Activated CD4-positive, alpha-beta T cell treated with anti-CD3 and anti-CD28 coated beads, Interleukin-10, Interleukin-2, amounts not matched to agents 100 ng/mL and 50 ng/mL, durations not matched to agents 16 hours and 8 hours (primary cell): ENCODE results near the gene SCUBE3.

Experiments
- DNase-seq: peaks from one replicate; pipeline ENCODE4 v3.0.0-alpha.2; 2020

SCUBE3 gene

DNA sequence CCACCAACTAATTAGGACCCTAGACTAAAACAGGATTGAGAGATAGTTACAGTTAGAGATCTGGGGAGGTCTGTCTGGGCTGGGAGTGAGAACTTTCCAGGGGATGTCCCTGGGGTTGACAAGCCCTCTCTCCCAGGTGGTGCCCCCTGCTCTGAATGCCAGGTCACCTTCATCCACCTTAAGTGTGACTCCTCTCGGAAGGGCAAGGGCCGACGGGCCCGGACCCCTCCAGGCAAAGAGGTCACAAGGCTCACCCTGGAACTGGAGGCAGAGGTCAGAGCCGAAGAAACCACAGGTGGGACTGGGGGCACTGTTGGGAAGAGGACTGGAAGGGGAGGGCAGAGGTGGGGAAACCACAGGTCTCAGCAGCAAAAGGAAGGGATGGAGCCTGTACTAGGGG lies 28.7 kb downstream of the SCUBE3 start:
- no peak for DNase-seq

DNA sequence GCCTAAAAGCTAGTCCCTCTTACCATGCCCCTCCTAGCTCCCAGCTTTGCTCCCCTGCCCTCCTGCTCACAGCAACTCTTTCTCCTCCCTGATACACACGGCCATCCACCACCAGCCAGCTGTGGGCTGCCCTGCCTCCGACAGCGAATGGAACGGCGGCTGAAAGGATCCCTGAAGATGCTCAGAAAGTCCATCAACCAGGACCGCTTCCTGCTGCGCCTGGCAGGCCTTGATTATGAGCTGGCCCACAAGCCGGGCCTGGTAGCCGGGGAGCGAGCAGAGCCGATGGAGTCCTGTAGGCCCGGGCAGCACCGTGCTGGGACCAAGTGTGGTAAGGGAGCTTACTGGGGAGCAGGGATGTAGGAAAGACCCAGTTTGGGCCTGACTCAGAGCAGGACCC lies 29.1 kb downstream of the SCUBE3 start:
- no peak for DNase-seq

DNA sequence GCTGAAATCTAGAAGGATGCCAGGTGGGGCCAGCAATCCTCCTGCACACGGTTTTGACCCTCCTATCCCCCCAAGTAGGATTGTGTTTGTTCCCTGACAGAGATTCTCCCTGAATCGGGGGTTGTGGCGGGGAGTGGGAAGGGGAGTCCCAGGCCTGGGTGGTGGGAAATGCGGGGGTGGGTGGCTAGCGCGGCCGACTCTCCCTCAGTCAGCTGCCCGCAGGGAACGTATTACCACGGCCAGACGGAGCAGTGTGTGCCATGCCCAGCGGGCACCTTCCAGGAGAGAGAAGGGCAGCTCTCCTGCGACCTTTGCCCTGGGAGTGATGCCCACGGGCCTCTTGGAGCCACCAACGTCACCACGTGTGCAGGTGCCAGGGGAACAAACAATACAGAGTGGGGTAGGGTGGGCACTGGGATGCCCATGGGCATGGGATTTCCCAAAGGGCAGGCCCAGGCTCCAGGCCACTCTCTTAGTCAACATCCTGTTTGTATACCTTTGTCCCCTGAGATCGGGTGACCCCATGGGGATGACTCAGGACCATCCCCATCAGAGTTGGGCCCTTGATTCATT lies 29.7 kb downstream of the SCUBE3 start:
- no peak for DNase-seq

DNA sequence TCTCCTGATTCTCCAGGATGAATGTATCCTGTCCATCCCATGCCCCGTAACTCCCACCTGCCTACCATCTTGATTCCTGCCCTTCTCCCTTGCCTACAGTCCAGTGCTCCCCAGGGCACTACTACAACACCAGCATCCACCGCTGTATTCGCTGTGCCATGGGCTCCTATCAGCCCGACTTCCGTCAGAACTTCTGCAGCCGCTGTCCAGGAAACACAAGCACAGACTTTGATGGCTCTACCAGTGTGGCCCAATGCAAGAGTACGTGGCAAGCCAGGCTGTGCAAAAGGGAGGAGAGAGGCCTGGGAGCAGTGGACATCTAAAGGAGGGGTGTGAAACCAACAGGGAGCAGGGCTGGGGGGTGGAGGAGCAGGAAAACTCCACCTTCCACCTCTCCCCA lies 30.8 kb downstream of the SCUBE3 start:
- DNase-seq = no peak

DNA sequence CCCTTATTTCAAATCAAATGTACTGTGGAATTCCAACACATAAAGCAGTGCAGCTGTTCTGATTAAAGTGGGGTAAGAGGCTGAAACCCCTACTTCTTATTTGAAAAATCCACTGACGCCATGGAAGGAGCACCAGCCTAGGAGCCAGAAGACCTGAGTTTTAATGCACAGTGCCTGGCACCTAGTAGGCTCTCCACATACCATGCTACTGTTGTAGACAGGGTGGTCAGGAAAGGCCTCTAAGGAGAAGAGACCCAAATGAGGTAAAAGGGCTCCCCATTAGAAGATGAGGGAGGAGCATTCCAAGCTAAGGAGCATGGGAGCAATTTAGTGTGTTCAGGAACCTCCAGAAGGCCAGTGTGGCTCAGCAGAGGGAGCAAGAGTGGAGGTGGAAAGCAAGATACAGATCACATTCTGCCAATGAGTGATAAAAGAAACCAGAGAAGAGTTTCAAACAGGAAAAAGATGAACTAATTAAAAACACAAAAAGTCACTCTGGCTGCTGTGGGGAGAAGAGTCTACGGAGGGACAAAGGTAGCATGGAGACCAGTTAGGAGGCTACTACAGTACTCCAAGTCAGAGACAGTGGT lies 34.0 kb downstream of the SCUBE3 start:
- peak; percentile 55 for DNase-seq

DNA sequence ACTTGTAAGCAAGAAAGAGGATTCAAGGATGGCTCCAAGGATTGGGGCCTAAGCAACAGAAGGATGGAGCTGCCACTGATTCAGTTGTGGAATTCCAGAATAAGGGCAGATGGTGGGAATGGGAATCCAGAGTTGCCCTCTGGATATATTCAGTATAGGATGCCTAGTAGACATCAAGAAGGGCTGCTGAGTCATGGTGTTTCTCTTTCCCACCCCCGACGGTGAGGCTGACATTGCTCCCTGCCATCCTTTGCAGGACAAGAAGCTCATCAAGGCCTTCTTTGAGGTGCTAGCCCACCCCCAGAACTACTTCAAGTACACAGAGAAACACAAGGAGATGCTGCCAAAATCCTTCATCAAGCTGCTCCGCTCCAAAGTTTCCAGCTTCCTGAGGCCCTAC lies 34.5 kb downstream of the SCUBE3 start:
- peak; percentile 19 for DNase-seq

DNA sequence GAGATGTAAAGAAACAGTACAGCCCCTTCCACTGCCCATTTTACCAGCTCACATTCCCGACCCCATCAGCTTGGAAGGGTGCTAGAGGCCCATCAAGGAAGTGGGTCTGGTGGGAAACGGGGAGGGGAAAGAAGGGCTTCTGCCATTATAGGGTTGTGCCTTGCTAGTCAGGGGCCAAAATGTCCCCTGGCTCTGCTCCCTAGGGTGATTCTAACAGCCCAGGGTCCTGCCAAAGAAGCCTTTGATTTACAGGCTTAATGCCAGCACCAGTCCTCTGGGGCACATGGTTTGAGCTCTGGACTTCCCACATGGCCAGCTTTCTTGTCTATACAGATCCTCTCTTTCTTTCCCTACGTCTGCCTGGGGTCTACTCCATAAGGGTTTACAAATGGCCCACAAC lies 35.2 kb downstream of the SCUBE3 start:
- DNase-seq = no peak

DNA sequence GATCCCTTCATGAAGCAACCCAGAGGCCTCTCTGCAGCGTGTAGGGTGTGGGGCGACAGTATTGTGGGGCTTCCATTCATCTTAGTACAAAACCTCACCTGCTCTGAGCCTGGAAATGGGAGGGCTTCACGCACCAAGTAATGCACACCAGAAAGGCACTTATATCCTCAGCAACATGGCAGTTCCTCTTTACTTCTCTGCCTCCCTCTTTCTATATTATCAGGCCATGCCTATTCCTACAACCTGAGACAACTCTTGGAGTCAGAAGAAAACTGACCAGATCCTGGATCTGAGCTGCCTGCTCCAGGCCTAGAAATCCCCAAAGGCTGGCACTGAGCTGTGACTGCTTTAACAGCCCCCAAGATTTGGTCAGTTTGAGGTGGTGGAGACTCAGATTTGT lies 38.2 kb downstream of the SCUBE3 start:
- no peak for DNase-seq

DNA sequence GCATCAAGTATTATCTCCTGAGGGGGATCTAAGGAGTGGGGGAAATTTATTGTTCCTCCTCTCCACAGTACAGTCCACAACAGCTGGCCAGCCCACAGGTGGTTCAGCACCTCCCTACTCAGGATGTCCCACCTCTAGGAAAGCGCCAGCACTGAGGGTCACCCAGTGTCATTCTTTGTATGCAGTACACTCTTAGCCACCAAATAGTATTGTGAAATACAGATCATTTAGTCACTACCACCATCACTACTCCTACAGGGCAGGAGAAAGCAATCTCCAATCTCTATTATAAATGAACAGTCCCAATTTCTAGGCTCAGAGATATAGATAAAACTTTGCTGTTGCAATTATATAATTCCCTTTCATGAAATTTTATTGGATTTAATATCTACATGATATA lies 39.5 kb downstream of the SCUBE3 start:
- DNase-seq = no peak

DNA sequence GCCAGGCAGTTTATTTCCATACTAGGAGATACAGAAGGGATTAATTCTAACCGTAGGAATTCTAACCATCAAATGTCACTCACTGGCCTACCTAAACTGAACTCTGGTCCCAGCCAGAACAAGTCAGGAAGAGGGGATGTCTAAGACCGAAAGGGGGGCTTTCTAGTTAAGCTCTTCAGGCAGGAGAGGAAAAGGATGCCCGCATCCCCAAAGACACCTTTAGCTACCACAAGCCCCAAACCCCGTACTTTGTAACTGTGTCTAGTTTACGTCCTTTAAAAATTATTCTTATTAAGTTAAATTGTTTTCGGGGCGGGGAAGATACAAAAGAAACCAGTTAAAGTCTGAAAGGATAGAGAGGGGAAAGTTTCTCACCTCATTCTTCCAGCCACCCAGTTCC lies 44.6 kb downstream of the SCUBE3 start:
- DNase-seq = no peak

DNA sequence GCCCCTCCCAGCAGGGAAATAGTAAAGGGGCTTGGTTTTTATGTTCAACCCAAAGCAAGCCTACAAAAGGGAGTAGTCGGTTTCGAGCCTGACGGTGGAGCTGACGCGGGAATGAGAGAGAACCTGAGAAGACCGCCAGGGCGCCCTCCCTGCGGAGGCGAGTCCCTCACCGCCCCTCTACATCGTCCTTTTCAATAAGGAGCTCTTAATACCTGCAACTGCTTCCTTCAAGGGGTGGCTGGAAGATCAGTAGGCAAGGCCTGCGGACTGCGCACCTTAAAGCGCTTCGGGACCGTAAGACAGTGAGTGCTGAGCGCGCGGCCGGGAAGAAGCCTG lies 45.1 kb downstream of the SCUBE3 start:
- no peak for DNase-seq

DNA sequence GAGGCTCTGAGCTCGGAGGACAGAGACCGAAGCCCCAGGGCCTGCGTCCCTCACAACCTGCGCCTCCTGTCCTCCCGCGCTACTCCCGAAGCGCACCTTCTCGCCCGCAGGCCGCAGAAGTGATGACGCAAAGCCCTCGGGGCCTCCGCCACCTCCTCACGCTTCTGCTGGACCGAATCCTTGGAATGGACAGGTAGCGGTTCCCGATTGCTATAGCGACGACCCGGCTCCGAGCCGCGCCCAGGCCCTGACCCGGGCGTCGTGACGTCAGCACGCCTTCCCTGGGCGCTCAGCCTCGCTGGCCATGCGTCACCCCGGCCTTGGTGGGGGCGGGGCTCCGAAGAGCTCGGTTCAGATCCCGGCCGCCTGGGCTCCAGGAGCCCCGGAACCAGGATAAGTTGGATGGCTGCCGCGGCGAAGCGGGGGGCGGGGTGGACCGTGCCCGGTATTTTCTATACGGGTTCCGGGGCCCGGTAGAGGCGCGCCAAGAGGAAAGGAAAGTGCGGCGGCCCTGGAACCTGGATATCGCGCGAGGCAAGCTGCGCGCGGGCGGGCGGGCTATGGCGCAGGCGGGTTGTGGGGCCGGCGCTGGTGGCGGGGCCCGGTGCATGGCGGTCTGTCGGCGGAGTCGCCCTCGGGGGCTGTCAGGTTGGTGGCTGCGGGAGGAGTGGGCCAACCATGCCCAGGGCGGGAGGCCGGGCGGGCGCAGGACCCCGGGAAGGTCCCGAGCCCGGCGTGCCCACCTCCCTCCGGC lies 45.6 kb downstream of the SCUBE3 start, which contains the start of gene ZNF76:
TSS of gene ZNF76 (plus strand) at position 542 of the 754 bp plus-strand sequence. CDS start 21,417 bp downstream, outside the sequence.
- DNase-seq = peak; percentile 97

DNA sequence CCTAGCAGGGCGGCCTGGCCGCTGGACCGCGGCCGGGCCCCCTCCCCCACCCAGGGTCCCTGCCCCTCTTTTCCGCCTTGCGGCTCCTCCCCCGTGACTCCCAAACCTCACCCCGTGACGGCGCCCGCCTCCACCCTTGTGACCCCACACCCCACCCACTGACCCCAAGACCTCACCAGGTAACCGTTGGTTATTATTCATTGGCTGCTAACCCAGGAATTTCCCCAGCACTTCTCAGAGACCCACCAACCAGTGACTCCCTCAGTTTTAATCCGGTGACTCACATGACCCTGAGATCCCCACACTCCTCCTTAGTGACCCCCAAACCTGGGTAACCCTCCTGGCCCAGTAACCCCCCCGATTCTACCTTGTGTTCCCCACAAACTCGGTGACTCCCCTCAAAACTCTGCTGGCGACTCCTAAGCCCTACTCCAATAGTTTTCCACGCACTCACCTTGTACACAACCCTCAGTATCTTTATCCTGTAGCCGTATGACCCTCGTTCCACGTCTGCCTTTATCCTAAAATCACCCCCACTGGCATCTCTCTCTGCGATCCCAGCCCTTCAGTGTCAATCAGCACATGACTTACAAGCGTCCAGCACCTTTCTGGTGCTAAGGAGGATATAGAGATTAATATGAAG lies 46.3 kb downstream of the SCUBE3 start:
- peak; percentile 82 for DNase-seq

DNA sequence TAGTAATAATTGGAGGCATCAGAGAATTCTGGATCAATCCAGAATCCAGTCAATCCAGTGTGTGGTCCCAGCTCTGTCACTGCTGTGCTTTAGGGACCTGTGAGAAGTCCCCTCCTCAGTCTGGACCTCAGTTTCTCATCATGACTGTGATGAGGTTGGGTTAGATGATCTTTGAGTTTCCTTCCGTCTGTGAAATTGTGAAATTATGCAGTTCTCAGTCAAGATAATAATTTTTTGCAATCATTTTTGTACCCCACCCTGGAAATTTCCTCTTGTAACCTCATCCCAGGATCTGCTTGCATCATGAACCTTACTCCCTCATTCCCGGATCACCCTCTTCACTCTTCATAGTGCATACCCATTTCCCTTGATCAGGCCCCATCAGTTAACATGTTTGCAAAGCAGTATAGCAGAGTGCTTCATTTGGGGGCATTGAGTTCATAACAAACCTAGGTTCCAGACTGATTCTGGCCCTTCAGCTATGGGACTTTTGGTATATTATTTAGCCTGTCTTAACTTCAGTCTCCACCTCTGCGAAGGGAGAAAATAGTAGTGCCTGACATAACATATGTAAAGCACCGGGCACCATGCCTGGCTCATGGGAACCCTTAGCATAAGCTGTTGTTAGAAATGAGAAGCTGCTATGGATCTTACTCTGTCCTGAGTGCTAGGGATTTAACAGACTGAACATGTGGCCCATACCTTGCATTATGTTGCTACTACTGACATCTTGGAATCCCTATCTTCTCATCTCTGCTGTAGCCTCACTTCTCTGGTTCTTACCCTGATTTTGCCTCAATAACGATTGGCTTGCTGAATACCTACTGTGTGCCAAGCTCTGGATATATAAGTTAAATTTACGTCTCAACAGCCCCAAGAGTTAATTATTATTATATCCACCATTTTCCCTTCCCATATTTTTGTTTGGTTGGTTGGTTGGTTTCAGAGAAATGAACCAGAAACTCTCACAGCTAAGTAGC lies 47.1 kb downstream of the SCUBE3 start:
- peak; percentile 15 for DNase-seq

DNA sequence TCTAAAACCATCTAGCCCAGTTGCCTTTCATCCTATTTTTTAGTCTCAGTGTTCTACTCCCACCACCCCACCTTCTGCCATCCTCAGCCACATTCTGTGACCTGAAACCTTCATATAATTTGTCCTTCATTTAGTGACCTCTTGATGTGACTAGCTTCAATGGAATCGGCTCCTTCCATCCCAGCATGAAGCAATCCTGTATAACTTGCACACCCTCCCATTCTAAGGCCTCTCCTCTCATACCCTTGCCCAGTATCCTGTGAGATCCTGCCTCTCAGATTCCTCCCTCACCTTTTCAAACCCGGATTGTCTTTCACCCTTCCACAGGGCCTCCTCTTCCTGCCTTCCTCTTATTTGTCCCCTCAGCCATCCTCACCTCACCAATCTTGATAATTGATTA lies 48.8 kb downstream of the SCUBE3 start:
- DNase-seq = no peak

DNA sequence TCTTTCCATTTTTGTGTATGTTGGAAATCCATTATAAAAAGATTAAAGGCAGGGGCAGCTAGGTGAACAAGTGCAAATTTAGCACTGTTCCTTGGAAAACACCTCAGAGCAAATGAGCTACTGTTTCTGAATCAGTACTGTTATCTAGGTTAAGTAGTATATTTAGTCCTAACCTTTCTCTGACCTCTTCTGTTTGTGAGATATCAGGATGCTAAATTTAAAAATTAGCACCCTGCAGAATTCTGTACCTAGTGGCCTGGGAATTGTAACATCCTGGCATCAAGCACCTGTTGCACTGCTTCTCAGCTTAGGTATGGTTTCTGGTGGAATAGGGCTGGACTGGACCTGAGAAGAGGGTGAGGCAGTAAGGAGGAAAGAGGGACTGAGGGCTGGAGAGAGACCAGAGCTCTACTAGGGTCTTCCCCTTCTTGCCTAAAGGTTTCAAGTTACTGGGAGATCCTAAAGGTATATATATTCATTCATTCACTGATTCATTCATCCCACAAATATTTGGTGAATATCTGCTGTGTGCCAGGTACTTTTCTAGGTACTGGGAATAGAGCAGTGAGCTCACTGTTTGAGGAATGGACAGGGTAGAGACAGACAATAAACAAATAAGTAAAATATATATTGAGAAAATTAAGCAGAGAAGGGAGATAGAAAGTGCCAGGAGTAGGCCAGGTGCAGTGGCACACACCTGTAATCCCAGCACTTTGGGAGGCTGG lies 51.0 kb downstream of the SCUBE3 start:
- no peak for DNase-seq

DNA sequence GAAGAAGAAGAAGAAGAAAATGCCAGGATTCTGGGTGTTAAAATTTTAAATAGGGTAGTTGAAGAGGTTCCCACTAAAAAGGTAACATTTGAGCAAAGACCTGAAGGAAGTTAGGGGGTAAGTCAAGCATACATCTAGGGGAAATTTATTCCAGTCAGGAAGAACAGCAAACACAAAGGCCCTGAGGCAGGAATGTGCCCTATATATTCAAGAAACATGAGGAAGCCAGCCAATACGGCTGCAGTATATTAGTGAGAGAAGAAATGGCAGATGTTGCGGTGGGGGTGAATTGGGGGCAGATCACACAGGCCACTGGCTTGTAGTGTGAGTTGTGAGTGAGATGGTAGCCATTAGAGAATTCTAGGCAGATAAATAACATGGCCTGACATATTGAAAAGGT lies 51.8 kb downstream of the SCUBE3 start:
- DNase-seq = no peak

DNA sequence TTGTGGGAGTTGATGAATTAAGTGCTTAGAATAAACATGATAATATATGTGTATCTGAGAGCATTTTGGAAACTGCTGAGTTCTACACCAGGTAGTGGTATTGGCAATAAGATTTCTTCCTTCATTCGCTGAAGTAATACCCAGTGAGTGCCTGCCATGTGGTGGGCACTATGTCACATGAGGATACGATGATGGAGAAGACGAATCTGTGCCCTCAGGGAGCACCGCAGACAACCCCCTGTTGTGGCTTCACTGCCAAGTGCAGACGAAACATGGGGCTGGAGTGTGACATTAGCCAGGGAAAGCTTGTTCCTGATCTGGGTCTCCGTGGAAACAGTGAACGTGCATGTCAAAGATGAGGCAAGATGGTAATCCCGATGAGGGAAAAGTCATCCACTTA lies 53.7 kb downstream of the SCUBE3 start:
- DNase-seq = no peak

DNA sequence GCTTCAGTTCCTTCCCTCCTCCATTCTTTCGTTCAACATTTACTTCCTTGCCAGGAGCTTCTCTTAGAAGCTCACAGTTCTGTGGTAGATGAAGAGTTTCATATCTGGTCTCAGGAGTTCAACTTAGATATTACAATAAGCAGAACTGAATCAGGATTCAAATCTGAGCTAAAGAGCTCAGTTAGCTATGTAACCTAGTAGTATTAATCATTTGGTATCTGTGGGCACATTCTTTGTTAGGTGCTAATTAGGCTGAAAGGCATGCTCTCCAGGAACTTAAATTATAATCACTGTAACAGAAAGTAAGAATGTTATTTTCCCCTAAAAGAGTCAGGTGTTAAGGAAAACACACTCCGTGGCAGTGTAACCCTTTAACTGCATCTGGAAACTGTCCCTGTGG lies 54.1 kb downstream of the SCUBE3 start:
- DNase-seq = no peak

DNA sequence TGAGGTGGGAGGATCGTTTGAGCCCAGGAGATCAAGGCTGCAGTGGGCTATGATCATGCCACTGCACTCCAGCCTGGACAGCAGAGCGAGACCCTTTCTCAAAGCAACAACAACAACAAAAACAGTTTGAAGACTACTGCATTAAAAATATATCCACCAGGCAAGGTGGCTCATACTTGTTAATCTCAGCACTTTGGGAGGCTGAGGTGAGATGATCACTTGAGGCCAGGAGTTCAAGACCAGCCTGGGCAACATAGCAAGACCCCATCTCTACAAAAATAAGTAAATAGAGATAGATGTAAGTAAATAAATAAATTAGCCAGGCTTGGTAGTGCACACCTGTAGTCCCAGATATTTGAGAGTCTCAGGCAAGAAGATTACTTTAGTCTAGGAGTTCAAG lies 58.2 kb downstream of the SCUBE3 start:
- DNase-seq = no peak

DNA sequence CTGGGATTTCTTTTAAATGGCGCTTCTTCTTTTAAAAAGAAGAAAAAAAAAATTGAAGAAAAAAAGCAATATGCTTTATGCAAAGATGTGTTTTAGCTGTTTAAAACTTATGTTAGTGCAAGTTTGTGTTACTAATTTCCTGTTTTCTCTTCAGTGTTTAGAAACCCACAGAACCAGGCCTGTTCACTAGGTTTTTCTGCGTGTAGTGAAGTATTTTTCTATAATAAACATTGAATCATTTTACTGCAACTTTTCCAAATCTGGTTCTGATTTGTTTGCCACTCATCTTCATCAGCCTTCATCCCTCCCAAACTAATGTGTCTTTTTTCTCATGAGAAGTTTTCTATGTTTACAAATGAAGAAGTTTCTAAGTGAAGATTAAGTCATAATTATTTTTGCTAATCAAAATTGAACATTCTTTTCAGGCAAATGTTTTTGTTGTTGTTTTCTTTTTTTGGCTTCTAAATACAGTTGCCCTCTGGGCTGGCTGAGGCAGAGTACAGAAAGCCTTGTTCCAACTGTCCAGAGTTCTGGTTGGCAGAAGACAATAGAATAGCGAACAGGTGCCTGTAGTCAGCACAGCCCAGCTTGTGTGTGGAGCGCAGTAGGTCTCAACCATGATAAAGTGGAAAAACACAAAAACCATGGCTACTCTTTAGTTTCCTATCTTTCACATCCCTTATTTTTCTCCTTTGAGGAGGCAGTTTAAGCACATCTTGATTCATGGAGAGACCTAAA lies 60.2 kb downstream of the SCUBE3 start:
- no peak for DNase-seq
